ENCODE data around the gene RABL3. TPM values are rescaled to one million over a fixed set of nuclear protein-coding genes. Genes with fewer than 3 reads are reported as not detected.
"Not testable (repeated sequence)": the region's sequence is repeated elsewhere in the genome, so short reads cannot be mapped to it uniquely, and the experiment has no call there.

RABL3 gene
- total RNA-seq, 2 experiments from 2014 or later = 34.7 to 36.8 TPM

GRCh38 chr3:120743556-120744195, 1.4 kb upstream of the RABL3 start:
- Mint-ChIP-seq H3K27me3 (ENCODE audit: low read depth) (no peaks in the 10 kb centered on the region), H3K27ac (peak overlapping the region; percentile 96), H3K4me3 (peak overlapping the region; percentile 90), H3K36me3 (ENCODE audit: low read depth) (peaks cover 6% of the 10 kb centered on the region), H3K9me3 (no peaks in the 10 kb centered on the region), H3K4me1 (ENCODE audit: low read depth) (peaks cover 33% of the 10 kb centered on the region)
- no peak for DNase-seq
- intact Hi-C loops (cut with micrococcal nuclease) = loop anchor here (2.0 to 10.0 kb wide), 5 partner anchors 63 to 1519 kb away; partner anchors contain the start of genes EAF2, IQCB1, POGLUT1 and TMEM39A
- CTCF ChIA-PET = no interaction called here

DNA sequence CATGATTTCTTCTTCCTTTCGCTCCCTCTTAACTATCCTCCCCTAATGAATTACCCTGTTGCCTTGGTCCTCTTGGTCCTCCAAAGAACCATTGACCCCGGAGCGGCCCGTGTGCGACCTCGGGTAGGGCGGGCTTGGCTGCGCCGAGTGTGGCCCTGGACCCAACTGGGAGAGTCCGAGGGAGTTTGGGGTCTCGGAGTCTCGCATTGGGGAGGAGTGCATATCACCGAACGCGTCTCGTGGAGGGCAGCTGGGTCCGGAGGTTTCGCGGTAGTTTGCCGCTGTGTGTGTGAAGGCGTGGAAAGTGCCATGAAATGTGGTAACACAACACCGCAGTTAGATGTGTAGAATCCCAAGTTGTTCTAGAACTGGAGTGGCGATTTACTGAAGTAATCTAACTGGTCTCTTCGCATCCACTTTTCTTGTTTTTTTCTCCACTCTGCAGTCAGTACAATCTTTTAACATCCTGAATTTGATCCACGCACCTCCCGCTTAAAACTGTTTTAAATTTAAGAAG, 591 bp upstream of the RABL3 start:
- no peaks in the 10 kb centered on the region for H3K27me3 Mint-ChIP-seq (ENCODE audit: low read depth)
- H3K36me3 Mint-ChIP-seq (ENCODE audit: low read depth) = peaks cover 6% of the 10 kb centered on the region
- peaks cover 33% of the 10 kb centered on the region for H3K4me1 Mint-ChIP-seq (ENCODE audit: low read depth)
- peak overlapping the region; percentile 96 for H3K27ac Mint-ChIP-seq
- peak overlapping the region; percentile 90 for H3K4me3 Mint-ChIP-seq
- intact Hi-C loops (cut with micrococcal nuclease) = loop anchor here (1.0 to 10.0 kb wide), 13 partner anchors 24 to 1518 kb away; partner anchors contain the start of genes EAF2, HCLS1, IQCB1 and LRRC58
- CTCF ChIA-PET = interaction anchor here (0.7 to 2.0 kb wide), 2 partner anchors 52 to 147 kb away, joined by 3 to 7 read pairs; partner anchors contain the start of gene NDUFB4
- H3K9me3 Mint-ChIP-seq = no peaks in the 10 kb centered on the region
- peak; percentile 27 for DNase-seq

GRCh38 chr3:120741837-120742197, 499 bp downstream of the RABL3 start:
- peaks cover 2% of the 10 kb centered on the region for H3K9me3 Mint-ChIP-seq
- H3K4me3 Mint-ChIP-seq = peak overlapping the region; percentile 90
- no peaks in the 10 kb centered on the region for H3K27me3 Mint-ChIP-seq (ENCODE audit: low read depth)
- no peak for DNase-seq
- peak overlapping the region; percentile 96 for H3K27ac Mint-ChIP-seq
- intact Hi-C loops (cut with micrococcal nuclease) = loop anchor here (1.0 to 10.0 kb wide), 13 partner anchors 23 to 1517 kb away; partner anchors contain the start of genes EAF2, HCLS1, IQCB1 and LRRC58
- CTCF ChIA-PET = interaction anchor here (2.0 kb wide), 1 partner anchor 53 kb away, joined by 7 read pairs; no protein-coding TSS in a partner anchor
- peaks cover 6% of the 10 kb centered on the region for H3K36me3 Mint-ChIP-seq (ENCODE audit: low read depth)
- H3K4me1 Mint-ChIP-seq (ENCODE audit: low read depth) = peaks cover 33% of the 10 kb centered on the region

DNA sequence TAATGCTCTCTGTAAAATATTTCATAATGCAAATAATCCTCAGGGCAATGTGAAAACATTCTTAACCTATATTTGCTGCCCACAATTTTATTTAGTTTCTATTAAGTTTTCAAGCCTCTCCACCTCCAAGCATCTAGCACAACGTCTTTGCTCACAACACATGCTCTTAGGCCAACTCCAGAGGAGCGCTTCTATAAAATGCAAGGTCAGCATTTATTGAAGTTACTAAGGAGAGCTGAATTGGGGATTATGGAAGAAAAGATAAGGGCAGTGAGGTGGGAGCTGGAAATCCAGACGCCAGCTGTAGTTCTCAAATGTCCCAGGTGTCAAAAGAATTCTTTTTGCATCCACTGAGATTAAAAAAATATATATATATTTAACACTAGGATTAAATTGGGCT, 996 bp downstream of the RABL3 start:
- Mint-ChIP-seq H3K4me3 (peak overlapping the region; percentile 90), H3K27me3 (ENCODE audit: low read depth) (no peaks in the 10 kb centered on the region), H3K9me3 (peaks cover 2% of the 10 kb centered on the region), H3K4me1 (ENCODE audit: low read depth) (peaks cover 32% of the 10 kb centered on the region), H3K27ac (peak overlapping the region; percentile 60), H3K36me3 (ENCODE audit: low read depth) (peaks cover 3% of the 10 kb centered on the region)
- intact Hi-C loops (cut with micrococcal nuclease) = loop anchor here (10.0 kb wide), 3 partner anchors 1093 to 1517 kb away; partner anchors contain the start of genes EAF2, IQCB1, POGLUT1 and TMEM39A
- CTCF ChIA-PET = interaction anchor here (2.0 kb wide), 1 partner anchor 53 kb away, joined by 7 read pairs; no protein-coding TSS in a partner anchor
- no peak for DNase-seq

GRCh38 chr3:120738006-120738405, 4.3 kb downstream of the RABL3 start:
- H3K4me3 Mint-ChIP-seq; H3K36me3 Mint-ChIP-seq (ENCODE audit: low read depth); H3K27ac Mint-ChIP-seq; DNase-seq; H3K4me1 Mint-ChIP-seq (ENCODE audit: low read depth); CTCF ChIA-PET; intact Hi-C loops (cut with micrococcal nuclease); H3K27me3 Mint-ChIP-seq (ENCODE audit: low read depth): not testable (repeated sequence)
- peaks cover 21% of the 10 kb centered on the region for H3K9me3 Mint-ChIP-seq

- CTCF ChIA-PET = no interaction called here
- H3K27me3 Mint-ChIP-seq (ENCODE audit: low read depth) = no peaks in the 10 kb centered on the region
- H3K4me1 Mint-ChIP-seq (ENCODE audit: low read depth) = peaks cover 6% of the 10 kb centered on the region
- H3K9me3 Mint-ChIP-seq = peaks cover 16% of the 10 kb centered on the region
- intact Hi-C loops (cut with micrococcal nuclease) = no loop called here
- DNase-seq = no peak
- H3K27ac Mint-ChIP-seq = no peak overlapping the region
- H3K36me3 Mint-ChIP-seq (ENCODE audit: low read depth) = peaks cover 21% of the 10 kb centered on the region
- H3K4me3 Mint-ChIP-seq = no peak overlapping the region
Observed at GRCh38 chr3:120730576-120731542, 11.5 kb downstream of the RABL3 start.

DNA sequence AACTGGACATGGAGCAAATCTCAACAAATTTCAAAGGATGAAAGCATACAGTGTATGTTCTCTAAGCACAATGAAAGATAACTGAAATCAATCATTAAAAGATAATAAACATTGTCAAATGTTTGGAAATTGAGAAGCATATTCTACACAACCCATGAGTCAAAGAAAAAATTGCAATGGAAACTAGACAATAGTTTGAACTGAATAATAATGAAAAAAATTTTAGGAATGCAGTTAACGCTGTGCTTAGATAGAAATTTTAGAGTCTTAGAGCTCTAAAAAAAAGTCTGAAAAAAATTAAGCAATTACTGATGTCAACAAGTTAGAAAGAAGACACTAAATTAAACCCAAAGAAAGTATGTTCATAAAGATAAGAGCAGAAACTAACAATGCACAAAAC, 15.5 kb downstream of the RABL3 start:
- CTCF ChIA-PET = no interaction called here
- Mint-ChIP-seq H3K27ac (no peak overlapping the region), H3K4me1 (ENCODE audit: low read depth) (peaks cover 8% of the 10 kb centered on the region), H3K4me3 (no peak overlapping the region), H3K36me3 (ENCODE audit: low read depth) (peaks cover 32% of the 10 kb centered on the region), H3K27me3 (ENCODE audit: low read depth) (no peaks in the 10 kb centered on the region), H3K9me3 (peaks cover 4% of the 10 kb centered on the region)
- intact Hi-C loops (cut with micrococcal nuclease) = no loop called here
- DNase-seq = no peak

- H3K27ac Mint-ChIP-seq = peak overlapping the region; percentile 70
- DNase-seq = peak; percentile 73
- CTCF ChIA-PET; H3K27me3 Mint-ChIP-seq (ENCODE audit: low read depth); H3K9me3 Mint-ChIP-seq: not testable (repeated sequence)
- H3K36me3 Mint-ChIP-seq (ENCODE audit: low read depth) = peaks cover 30% of the 10 kb centered on the region
- intact Hi-C loops (cut with micrococcal nuclease) = loop anchor here (1.0 kb wide), 1 partner anchor 23 kb away; the partner anchor contains the start of genes GTF2E1 and RABL3
- peak overlapping the region; percentile 49 for H3K4me3 Mint-ChIP-seq
- H3K4me1 Mint-ChIP-seq (ENCODE audit: low read depth) = peaks cover 37% of the 10 kb centered on the region
Observed at GRCh38 chr3:120719167-120719834, 23.0 kb downstream of the RABL3 start.

DNA sequence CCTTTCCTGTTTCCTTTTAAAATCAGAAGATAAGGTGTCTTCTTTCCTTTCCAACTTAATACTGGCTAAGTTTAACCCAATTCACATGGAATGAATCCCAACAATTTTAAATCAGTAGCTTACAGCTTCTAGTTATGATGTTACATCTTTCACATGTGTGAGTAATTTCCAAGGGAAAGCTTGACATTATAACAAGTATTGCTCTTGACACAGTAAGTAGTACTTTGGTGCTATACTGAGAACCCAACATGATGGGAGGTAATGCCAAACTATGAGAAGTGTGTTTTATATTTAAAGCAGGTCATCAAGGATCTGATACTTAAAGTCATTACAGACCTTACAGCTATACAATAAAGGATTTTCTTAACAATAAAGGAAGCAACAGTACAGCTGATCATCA, 29.1 kb downstream of the RABL3 start:
- peaks cover 6% of the 10 kb centered on the region for H3K36me3 Mint-ChIP-seq (ENCODE audit: low read depth)
- no peak overlapping the region for H3K4me3 Mint-ChIP-seq
- intact Hi-C loops (cut with micrococcal nuclease) = no loop called here
- CTCF ChIA-PET = interaction anchor here (0.7 kb wide), 1 partner anchor 183 kb away, joined by 3 read pairs; no protein-coding TSS in a partner anchor
- no peaks in the 10 kb centered on the region for H3K9me3 Mint-ChIP-seq
- H3K4me1 Mint-ChIP-seq (ENCODE audit: low read depth) = peaks cover 9% of the 10 kb centered on the region
- no peak overlapping the region for H3K27ac Mint-ChIP-seq
- no peaks in the 10 kb centered on the region for H3K27me3 Mint-ChIP-seq (ENCODE audit: low read depth)
- no peak for DNase-seq

DNA sequence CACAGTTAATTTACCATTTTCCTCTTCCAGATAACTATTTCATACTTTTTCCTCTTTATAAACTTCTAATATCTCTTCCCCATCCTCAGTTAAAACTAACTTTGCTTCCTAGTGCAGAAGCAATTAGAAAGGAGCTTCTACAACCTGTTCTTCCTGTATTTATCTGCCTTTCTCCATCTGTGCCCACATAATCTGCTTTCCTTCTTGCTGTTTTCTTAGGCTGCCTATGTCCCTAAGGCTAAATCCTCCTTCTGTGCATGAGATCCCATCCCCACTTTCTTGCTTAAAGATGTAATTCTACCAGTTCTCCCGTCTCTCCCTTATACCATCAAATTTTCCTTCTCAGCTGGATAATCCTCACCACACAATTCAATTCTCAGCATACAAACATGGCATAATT, 31.9 kb downstream of the RABL3 start:
- peaks cover 19% of the 10 kb centered on the region for H3K36me3 Mint-ChIP-seq (ENCODE audit: low read depth)
- intact Hi-C loops (cut with micrococcal nuclease) = no loop called here
- CTCF ChIA-PET = interaction anchor here (1.0 kb wide), 1 partner anchor 151 kb away, joined by 3 read pairs; no protein-coding TSS in a partner anchor
- H3K9me3 Mint-ChIP-seq = no peaks in the 10 kb centered on the region
- no peaks in the 10 kb centered on the region for H3K27me3 Mint-ChIP-seq (ENCODE audit: low read depth)
- no peak overlapping the region for H3K4me3 Mint-ChIP-seq
- no peak overlapping the region for H3K27ac Mint-ChIP-seq
- no peak for DNase-seq
- H3K4me1 Mint-ChIP-seq (ENCODE audit: low read depth) = peaks cover 3% of the 10 kb centered on the region

DNA sequence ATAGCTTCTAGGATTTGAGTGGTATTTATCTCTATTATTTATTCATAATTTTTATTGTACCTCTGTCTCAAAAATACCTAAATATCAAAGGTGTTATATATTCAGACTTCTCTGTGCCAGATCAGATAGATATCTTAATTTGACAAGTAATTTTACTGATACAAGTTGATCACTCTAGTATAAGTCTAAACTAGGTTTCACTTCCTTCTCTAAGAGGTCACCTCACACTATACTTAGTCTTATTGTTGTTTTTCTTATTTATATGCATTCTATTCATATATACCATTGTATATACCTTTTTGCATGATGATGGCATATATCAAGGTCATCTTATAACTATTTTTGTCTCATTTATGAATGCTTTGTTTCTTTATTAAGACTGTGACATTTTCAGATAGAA, 33.9 kb downstream of the RABL3 start:
- CTCF ChIA-PET = no interaction called here
- intact Hi-C loops (cut with micrococcal nuclease) = no loop called here
- H3K9me3 Mint-ChIP-seq = peaks cover 4% of the 10 kb centered on the region

More for the DNA sequence above, 33.9 kb downstream of the RABL3 start:
- Mint-ChIP-seq H3K27ac (no peak overlapping the region), H3K4me3 (no peak overlapping the region), H3K36me3 (ENCODE audit: low read depth) (peaks cover 33% of the 10 kb centered on the region), H3K27me3 (ENCODE audit: low read depth) (no peaks in the 10 kb centered on the region), H3K4me1 (ENCODE audit: low read depth) (peaks cover 3% of the 10 kb centered on the region)
- DNase-seq = no peak
